Activated CD4-positive, alpha-beta T cell treated with anti-CD3 and anti-CD28 coated beads, Interleukin-2, amount 50 U/mL, for 1 hour (primary cell): ENCODE measurements around the gene CD9.

Experiments used
- DNase-seq: peaks from one replicate; pipeline ENCODE4 v3.0.0-alpha.2; 2020

Gene CD9

GRCh38 chr12:6277982-6278438 lies 77.8 kb downstream of the CD9 start:
- DNase-seq: no peak

GRCh38 chr12:6278439-6279255 lies 78.4 kb downstream of the CD9 start:
- DNase-seq: peak; percentile 80

GRCh38 chr12:6279256-6279628 lies 79.0 kb downstream of the CD9 start:
- no peak for DNase-seq

- DNase-seq: no peak
These were observed 79.4 kb downstream of the CD9 start for GRCh38 chr12:6279631-6280030.

- no peak for DNase-seq
These were observed 79.9 kb downstream of the CD9 start for GRCh38 chr12:6280053-6280469.

GRCh38 chr12:6280672-6281071 lies 80.5 kb downstream of the CD9 start:
- no peak for DNase-seq

GRCh38 chr12:6281081-6281809 lies 81.0 kb downstream of the CD9 start:
- no peak for DNase-seq

GRCh38 chr12:6282453-6282840 lies 82.2 kb downstream of the CD9 start:
- no peak for DNase-seq

GRCh38 chr12:6284273-6284672 lies 84.1 kb downstream of the CD9 start:
- no peak for DNase-seq

GRCh38 chr12:6285063-6285477 lies 84.9 kb downstream of the CD9 start:
- DNase-seq: peak; percentile 44

GRCh38 chr12:6285532-6286306 lies 85.5 kb downstream of the CD9 start:
- no peak for DNase-seq
